Measurements from ENCODE around the gene ANKS4B. TPM values are rescaled to one million over a fixed set of nuclear protein-coding genes. Genes with fewer than 3 reads are reported as not detected.
"Not testable (repeated sequence)": the region's sequence is repeated elsewhere in the genome, so short reads cannot be mapped to it uniquely, and the experiment has no call there.

The ANKS4B gene
- total and polyA plus RNA-seq, 5 donors from 2014 or later: not detected

DNA sequence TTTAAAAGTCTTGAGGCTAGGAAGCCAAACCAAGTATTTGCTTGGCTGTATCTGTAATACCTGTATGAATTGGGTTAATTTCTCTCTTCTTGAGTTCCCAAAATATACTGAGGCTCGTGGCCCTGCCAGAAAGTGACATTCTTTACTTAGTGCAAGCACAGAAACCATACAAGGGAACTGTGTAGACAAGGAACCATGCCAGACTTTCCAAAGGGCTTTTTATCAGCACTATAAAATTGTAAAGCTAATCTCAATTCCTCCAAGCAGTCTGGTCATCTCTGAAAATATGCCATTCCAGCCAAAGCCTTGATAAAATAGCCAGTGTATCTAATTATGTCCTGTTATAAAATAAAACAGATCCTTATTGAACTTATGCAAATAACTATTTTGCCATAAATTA is 51.8 kb downstream of the ANKS4B start:
- H3K27me3 Mint-ChIP-seq: peaks cover 56% of the 10 kb centered on the region

DNA sequence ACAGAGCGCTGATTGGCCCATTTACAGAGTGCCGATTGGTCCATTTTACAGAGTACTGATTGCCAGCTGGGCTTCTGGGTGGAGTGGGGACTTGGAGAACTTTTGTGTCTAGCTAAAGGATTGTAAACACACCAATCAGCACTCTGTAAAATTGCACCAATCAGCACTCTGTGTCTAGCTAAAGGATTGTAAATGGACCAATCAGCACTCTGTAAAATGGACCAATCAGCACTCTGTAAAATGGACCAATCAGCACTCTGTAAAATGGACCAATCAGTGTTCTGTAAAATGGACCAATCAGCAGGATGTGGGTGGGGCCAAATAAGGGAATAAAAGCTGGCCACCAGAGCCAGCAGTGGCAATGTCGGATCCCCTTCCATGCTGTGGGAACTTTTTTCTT is 56.3 kb downstream of the ANKS4B start:
- not testable (repeated sequence) for DNase-seq; H3K9me3 ChIP-seq (ENCODE audit: control insufficient read depth in 2 of 2, low read length in 2 of 2); H3K9me3 Mint-ChIP-seq; ATAC-seq (ENCODE audit: low read depth in 2 of 2); H3K4me3 ChIP-seq (ENCODE audit: low read depth, low read length); H3K27ac Mint-ChIP-seq; H3K4me1 ChIP-seq (ENCODE audit: control insufficient read depth, insufficient read depth, low read length, poor library complexity, severe bottlenecking); H3K36me3 Mint-ChIP-seq; H3K4me3 Mint-ChIP-seq; H3K27ac ChIP-seq (ENCODE audit: insufficient read depth, low read length, poor library complexity, severe bottlenecking); H3K36me3 ChIP-seq (ENCODE audit: control insufficient read depth, insufficient read depth, low read length); H3K4me1 Mint-ChIP-seq
- H3K27me3 Mint-ChIP-seq: peaks cover 58% of the 10 kb centered on the region
- H3K27me3 ChIP-seq (ENCODE audit: control insufficient read depth, insufficient read depth, low read length): peaks cover 29% of the 10 kb centered on the region

More for the DNA sequence above, 51.8 kb downstream of the ANKS4B start:
- Mint-ChIP-seq H3K4me3 (no peak overlapping the region), H3K27ac (no peak overlapping the region), H3K9me3 (peaks cover 0 to 14% (median 3%) of the 10 kb centered on the region in 7 donors), H3K4me1 (peaks cover 0 to 6% (median 2%) of the 10 kb centered on the region in 4 donors), H3K36me3 (no peaks in the 10 kb centered on the region)
- H3K4me3 ChIP-seq (ENCODE audit: low read depth, low read length): no peak overlapping the region
- H3K4me1 ChIP-seq (ENCODE audit: control insufficient read depth, insufficient read depth, low read length, poor library complexity, severe bottlenecking): no peaks in the 10 kb centered on the region
- ATAC-seq (ENCODE audit: low read depth in 2 of 2): no peak
- peaks cover 34% of the 10 kb centered on the region for H3K27me3 ChIP-seq (ENCODE audit: control insufficient read depth, insufficient read depth, low read length)
- no peak for DNase-seq
- H3K9me3 ChIP-seq (ENCODE audit: control insufficient read depth in 2 of 2, low read length in 2 of 2): peaks cover 4 to 10% of the 10 kb centered on the region in 2 experiments
- no peak overlapping the region for H3K27ac ChIP-seq (ENCODE audit: insufficient read depth, low read length, poor library complexity, severe bottlenecking)
- no peaks in the 10 kb centered on the region for H3K36me3 ChIP-seq (ENCODE audit: control insufficient read depth, insufficient read depth, low read length)

DNA sequence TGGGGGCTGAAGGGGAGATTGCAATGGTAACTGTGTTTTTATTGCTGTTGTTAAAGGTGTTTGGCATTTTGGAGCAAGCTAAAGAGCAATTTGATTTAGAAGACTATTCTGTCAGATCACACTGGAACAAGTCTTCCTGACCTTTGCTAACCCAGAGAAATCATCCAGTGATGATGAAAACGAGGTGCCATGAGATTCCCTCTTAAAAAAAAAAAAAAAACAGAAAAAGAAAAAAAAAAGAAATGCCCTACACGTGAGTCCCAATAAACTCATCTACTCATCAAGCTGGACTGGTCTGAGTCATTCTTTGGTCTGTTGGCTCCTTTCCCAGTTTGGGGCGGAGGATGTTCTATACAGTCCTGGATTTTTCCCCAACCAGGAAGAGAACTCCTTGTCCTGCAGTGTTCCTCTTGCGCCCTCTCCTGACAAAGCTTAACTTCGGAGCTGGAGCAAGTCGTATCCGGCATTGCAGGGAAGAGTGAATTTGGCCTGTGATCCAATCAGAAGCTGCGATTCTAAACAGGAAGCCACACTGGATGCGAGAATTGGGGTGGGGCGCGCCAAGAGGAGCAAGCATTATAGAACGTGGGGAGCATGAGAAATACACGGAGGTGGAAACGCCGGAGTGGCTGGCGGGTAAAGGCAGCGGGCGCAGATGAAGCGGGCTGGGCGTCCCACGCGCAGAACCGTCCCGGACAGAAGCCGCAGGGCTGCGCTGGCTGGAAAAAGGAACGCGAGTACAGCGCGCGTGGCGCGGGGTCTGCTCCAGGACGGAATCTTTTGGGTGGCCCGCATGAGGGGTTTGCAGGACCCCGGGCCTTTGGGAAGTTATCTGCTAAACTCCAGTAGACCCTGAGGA is 67.0 kb downstream of the ANKS4B start:
- peaks cover 13% of the 10 kb centered on the region for H3K4me1 ChIP-seq (ENCODE audit: control insufficient read depth, insufficient read depth, low read length, poor library complexity, severe bottlenecking)
- ATAC-seq (ENCODE audit: low read depth in 2 of 2) (peak; percentile 45 to 59), DNase-seq (peak in 1 of 3 donors; percentile 63)
- Mint-ChIP-seq H3K4me3 (peak overlapping the region; percentile 48 to 92 (median 84)), H3K27ac (peak overlapping the region in 1 of 3 donors; percentile 39), H3K36me3 (no peaks in the 10 kb centered on the region), H3K9me3 (peaks cover 0 to 1% (median 0%) of the 10 kb centered on the region in 7 donors), H3K4me1 (peaks cover 0 to 23% (median 13%) of the 10 kb centered on the region in 4 donors), H3K27me3 (peaks cover 74% of the 10 kb centered on the region)
- peaks cover 16% of the 10 kb centered on the region for H3K27me3 ChIP-seq (ENCODE audit: control insufficient read depth, insufficient read depth, low read length)
- no peaks in the 10 kb centered on the region for H3K9me3 ChIP-seq (ENCODE audit: control insufficient read depth in 2 of 2, low read length in 2 of 2)
- H3K36me3 ChIP-seq (ENCODE audit: control insufficient read depth, insufficient read depth, low read length): no peaks in the 10 kb centered on the region
- H3K4me3 ChIP-seq (ENCODE audit: low read depth, low read length): no peak overlapping the region
- H3K27ac ChIP-seq (ENCODE audit: insufficient read depth, low read length, poor library complexity, severe bottlenecking): no peak overlapping the region

DNA sequence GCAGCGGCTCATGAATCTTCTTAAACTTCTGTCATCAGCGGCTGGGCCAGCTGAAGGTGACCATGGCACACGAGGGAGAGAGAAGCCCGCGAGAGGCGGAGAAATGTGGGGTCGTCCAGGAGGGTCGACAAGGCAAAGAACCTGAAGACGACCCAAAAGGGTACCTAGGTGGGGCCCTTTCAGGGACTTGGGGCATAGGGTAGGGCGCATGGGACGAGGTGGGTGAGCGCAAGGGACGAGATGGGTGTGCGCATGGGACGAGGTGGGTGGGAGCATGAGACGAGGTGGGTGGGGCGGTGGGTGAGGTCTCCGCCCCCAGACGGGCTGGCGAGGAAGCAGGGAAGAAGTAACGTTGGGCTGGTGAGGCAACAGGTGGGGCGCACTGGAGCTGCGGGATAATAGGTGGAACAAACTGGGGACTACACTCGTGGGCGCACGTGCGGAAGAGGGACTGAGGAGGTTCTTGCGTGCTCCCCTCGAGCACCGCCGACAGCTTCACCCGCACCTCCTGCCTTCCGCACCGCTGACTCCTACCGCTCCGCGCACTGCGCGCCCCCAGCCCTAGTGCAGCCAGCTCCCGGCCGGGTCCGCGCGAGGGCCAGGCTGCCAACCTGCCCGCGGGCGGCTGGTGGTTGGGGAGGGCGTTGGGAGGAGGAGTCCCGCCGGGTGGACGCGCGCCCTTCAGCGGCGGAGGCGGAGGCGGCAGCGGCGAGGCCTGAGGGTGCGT is 67.8 kb downstream of the ANKS4B start:
- Histone ChIP-seq H3K36me3 (ENCODE audit: control insufficient read depth, insufficient read depth, low read length) (no peaks in the 10 kb centered on the region), H3K4me1 (ENCODE audit: control insufficient read depth, insufficient read depth, low read length, poor library complexity, severe bottlenecking) (peaks cover 13% of the 10 kb centered on the region), H3K9me3 (ENCODE audit: control insufficient read depth in 2 of 2, low read length in 2 of 2) (no peaks in the 10 kb centered on the region), H3K27ac (ENCODE audit: insufficient read depth, low read length, poor library complexity, severe bottlenecking) (no peak overlapping the region), H3K4me3 (ENCODE audit: low read depth, low read length) (no peak overlapping the region), H3K27me3 (ENCODE audit: control insufficient read depth, insufficient read depth, low read length) (peaks cover 16% of the 10 kb centered on the region)
- ATAC-seq (ENCODE audit: low read depth in 2 of 2) (peak; percentile 41 to 50), DNase-seq (peak in 1 of 3 donors; percentile 37)
- Mint-ChIP-seq H3K4me3 (peak overlapping the region; percentile 48 to 92 (median 84)), H3K27ac (no peak overlapping the region), H3K27me3 (peaks cover 72% of the 10 kb centered on the region), H3K9me3 (peaks cover 0 to 1% (median 0%) of the 10 kb centered on the region in 7 donors), H3K36me3 (no peaks in the 10 kb centered on the region), H3K4me1 (peaks cover 0 to 23% (median 13%) of the 10 kb centered on the region in 4 donors)

DNA sequence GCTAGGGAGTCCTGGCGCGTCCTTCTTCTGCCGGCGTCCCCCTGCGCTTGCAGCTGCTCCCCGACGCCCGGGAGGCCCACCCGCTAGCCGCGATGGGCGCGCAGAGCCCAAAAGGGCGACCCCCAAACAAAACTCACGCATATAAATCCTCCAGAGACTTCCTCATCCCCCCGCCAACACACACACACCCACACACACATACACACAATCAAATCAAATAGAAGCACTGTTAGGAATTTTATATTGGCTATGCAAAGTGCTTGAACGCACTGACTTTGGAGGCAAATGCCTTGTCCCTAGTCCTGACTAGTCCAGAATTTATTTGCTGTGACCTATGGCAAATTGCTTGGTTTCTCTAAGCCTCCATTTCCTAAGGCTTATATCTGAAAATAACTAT is 68.4 kb downstream of the ANKS4B start:
- H3K27me3 ChIP-seq (ENCODE audit: control insufficient read depth, insufficient read depth, low read length): peaks cover 16% of the 10 kb centered on the region
- no peaks in the 10 kb centered on the region for H3K9me3 ChIP-seq (ENCODE audit: control insufficient read depth in 2 of 2, low read length in 2 of 2)
- peaks cover 13% of the 10 kb centered on the region for H3K4me1 ChIP-seq (ENCODE audit: control insufficient read depth, insufficient read depth, low read length, poor library complexity, severe bottlenecking)
- no peak overlapping the region for H3K4me3 ChIP-seq (ENCODE audit: low read depth, low read length)
- Mint-ChIP-seq H3K4me1 (peaks cover 0 to 23% (median 13%) of the 10 kb centered on the region in 4 donors), H3K27ac (no peak overlapping the region), H3K27me3 (peaks cover 73% of the 10 kb centered on the region), H3K36me3 (no peaks in the 10 kb centered on the region), H3K9me3 (peaks cover 0 to 1% (median 0%) of the 10 kb centered on the region in 7 donors), H3K4me3 (peak overlapping the region; percentile 48 to 80 (median 72))
- H3K27ac ChIP-seq (ENCODE audit: insufficient read depth, low read length, poor library complexity, severe bottlenecking): no peak overlapping the region
- ATAC-seq (ENCODE audit: low read depth in 2 of 2): no peak
- no peak for DNase-seq
- H3K36me3 ChIP-seq (ENCODE audit: control insufficient read depth, insufficient read depth, low read length): no peaks in the 10 kb centered on the region

DNA sequence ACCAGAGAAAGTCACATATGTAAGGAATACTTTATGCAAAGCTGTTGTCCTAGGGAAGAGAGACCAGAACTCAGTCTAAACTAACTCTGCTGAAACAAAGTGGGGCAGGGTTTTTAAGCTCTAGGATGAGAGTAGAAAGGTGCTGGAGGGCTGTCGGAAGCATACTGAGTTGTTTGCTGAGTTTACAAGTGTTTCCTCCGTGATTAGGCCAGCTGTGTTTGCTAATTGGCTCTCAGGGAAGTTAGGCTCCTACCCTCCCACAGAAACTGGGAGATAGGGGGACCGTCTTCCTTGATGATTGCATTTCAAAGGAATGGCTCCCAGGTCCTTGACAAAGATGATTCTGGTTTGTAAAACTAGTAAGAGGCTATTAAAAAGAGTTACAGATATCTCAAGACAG is 69.0 kb downstream of the ANKS4B start:
- ATAC-seq (ENCODE audit: low read depth in 2 of 2) (no peak), DNase-seq (no peak)
- H3K9me3 Mint-ChIP-seq: peaks cover 0 to 1% (median 0%) of the 10 kb centered on the region in 7 donors
- H3K27ac Mint-ChIP-seq: no peak overlapping the region
- Histone ChIP-seq H3K4me1 (ENCODE audit: control insufficient read depth, insufficient read depth, low read length, poor library complexity, severe bottlenecking) (peaks cover 13% of the 10 kb centered on the region), H3K4me3 (ENCODE audit: low read depth, low read length) (no peak overlapping the region), H3K9me3 (ENCODE audit: control insufficient read depth in 2 of 2, low read length in 2 of 2) (no peaks in the 10 kb centered on the region), H3K27me3 (ENCODE audit: control insufficient read depth, insufficient read depth, low read length) (peaks cover 16% of the 10 kb centered on the region), H3K27ac (ENCODE audit: insufficient read depth, low read length, poor library complexity, severe bottlenecking) (no peak overlapping the region), H3K36me3 (ENCODE audit: control insufficient read depth, insufficient read depth, low read length) (no peaks in the 10 kb centered on the region)
- no peaks in the 10 kb centered on the region for H3K36me3 Mint-ChIP-seq
- H3K4me1 Mint-ChIP-seq: peaks cover 0 to 23% (median 13%) of the 10 kb centered on the region in 4 donors
- H3K4me3 Mint-ChIP-seq: peak overlapping the region in 2 of 4 donors; percentile 48 to 80
- H3K27me3 Mint-ChIP-seq: peaks cover 70% of the 10 kb centered on the region

DNA sequence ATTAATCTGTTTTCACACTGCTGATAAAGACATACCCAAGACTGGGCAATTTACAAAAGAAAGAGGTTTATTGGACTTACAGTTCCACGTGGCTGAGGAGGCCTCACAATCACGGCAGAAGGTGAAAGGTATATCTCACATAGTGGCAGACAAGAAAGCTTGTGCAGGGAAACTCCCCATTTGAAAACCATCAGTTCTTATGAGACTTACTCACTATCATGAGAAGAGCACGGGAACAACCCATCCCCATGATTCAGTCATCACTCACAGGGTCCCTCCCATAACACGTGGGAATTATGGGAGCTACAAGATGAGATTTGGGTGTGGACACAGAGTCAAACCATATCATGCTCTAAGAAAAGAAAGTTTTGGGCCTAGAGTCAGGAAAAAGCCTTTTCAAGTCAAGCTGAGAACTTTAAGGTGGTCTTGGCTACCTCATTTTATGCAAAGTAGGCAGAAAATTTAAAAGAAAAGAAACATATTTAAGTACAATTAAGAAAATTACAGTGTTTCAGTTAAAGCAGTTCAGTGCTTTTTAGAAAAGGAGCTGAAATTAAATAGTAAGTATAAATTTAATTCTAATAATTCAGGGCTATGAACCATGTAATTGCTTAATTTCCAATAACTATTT is 69.5 kb downstream of the ANKS4B start:
- ATAC-seq (ENCODE audit: low read depth in 2 of 2) (no peak), DNase-seq (no peak)
- Mint-ChIP-seq H3K9me3 (peaks cover 0 to 1% (median 0%) of the 10 kb centered on the region in 7 donors), H3K27ac (no peak overlapping the region), H3K36me3 (no peaks in the 10 kb centered on the region), H3K4me3 (peak overlapping the region in 1 of 4 donors; percentile 80), H3K4me1 (peaks cover 0 to 23% (median 13%) of the 10 kb centered on the region in 4 donors), H3K27me3 (peaks cover 68% of the 10 kb centered on the region)
- H3K27me3 ChIP-seq (ENCODE audit: control insufficient read depth, insufficient read depth, low read length): peaks cover 15% of the 10 kb centered on the region
- H3K36me3 ChIP-seq (ENCODE audit: control insufficient read depth, insufficient read depth, low read length): no peaks in the 10 kb centered on the region
- peaks cover 13% of the 10 kb centered on the region for H3K4me1 ChIP-seq (ENCODE audit: control insufficient read depth, insufficient read depth, low read length, poor library complexity, severe bottlenecking)
- no peak overlapping the region for H3K27ac ChIP-seq (ENCODE audit: insufficient read depth, low read length, poor library complexity, severe bottlenecking)
- H3K4me3 ChIP-seq (ENCODE audit: low read depth, low read length): no peak overlapping the region
- H3K9me3 ChIP-seq (ENCODE audit: control insufficient read depth in 2 of 2, low read length in 2 of 2): no peaks in the 10 kb centered on the region

All from CD4-positive, CD25-positive, alpha-beta regulatory T cell (primary cell).